ENCODE measurements around the gene PMEPA1.

Gene PMEPA1
- 7.3 to 120 (median 29.5) reads per million in 9 experiments for total RNA-seq

- Mint-ChIP-seq H3K9me3 (no peaks in the 10 kb centered on the region), H3K4me1 (ENCODE audit: low read depth in 2 of 2) (peaks cover 12 to 13% of the 10 kb centered on the region in 2 donors), H3K4me3 (peak within 1 kb of the TSS; percentile 84 to 85), H3K36me3 (ENCODE audit: insufficient read depth) (peaks cover 27% of the 10 kb centered on the region), H3K27me3 (peaks cover 26 to 69% of the 10 kb centered on the region in 2 donors), H3K27ac (peak within 1 kb of the TSS; percentile 91 to 94)
- peak; percentile 81 for ATAC-seq (replicated peaks)
- peak; percentile 89 to 93 (median 92) for DNase-seq
These were observed at the start of gene PMEPA1 for GRCh38 chr20:57709823-57710799. TSS of gene PMEPA1 (minus strand) at chr20:57710015. CDS start at chr20:57709582, 433 bp downstream.

- ATAC-seq (replicated peaks) (no peak), DNase-seq (no peak)
- H3K27ac Mint-ChIP-seq, result no peak overlapping the region
- H3K4me3 Mint-ChIP-seq, result no peak overlapping the region
- H3K36me3 Mint-ChIP-seq (ENCODE audit: insufficient read depth), result no peaks in the 10 kb centered on the region
- H3K9me3 Mint-ChIP-seq, result no peaks in the 10 kb centered on the region
- H3K27me3 Mint-ChIP-seq, result peaks cover 62 to 82% of the 10 kb centered on the region in 2 donors
- H3K4me1 Mint-ChIP-seq (ENCODE audit: low read depth in 2 of 2), result no peaks in the 10 kb centered on the region
These were observed 48.0 kb upstream of the PMEPA1 start for GRCh38 chr20:57757767-57758166.

GRCh38 chr20:57756921-57757320 is 47.1 kb upstream of the PMEPA1 start:
- no peaks in the 10 kb centered on the region for H3K9me3 Mint-ChIP-seq
- no peaks in the 10 kb centered on the region for H3K4me1 Mint-ChIP-seq (ENCODE audit: low read depth in 2 of 2)
- no peak overlapping the region for H3K27ac Mint-ChIP-seq
- peaks cover 54 to 73% of the 10 kb centered on the region in 2 donors for H3K27me3 Mint-ChIP-seq
- no peak for ATAC-seq (replicated peaks)
- no peaks in the 10 kb centered on the region for H3K36me3 Mint-ChIP-seq (ENCODE audit: insufficient read depth)
- H3K4me3 Mint-ChIP-seq, result no peak overlapping the region
- no peak for DNase-seq

GRCh38 chr20:57756213-57756612 is 46.4 kb upstream of the PMEPA1 start:
- Mint-ChIP-seq H3K9me3 (no peaks in the 10 kb centered on the region), H3K4me1 (ENCODE audit: low read depth in 2 of 2) (no peaks in the 10 kb centered on the region), H3K27me3 (peaks cover 54 to 72% of the 10 kb centered on the region in 2 donors), H3K27ac (no peak overlapping the region), H3K36me3 (ENCODE audit: insufficient read depth) (no peaks in the 10 kb centered on the region), H3K4me3 (no peak overlapping the region)
- DNase-seq, result no peak
- ATAC-seq (replicated peaks), result no peak

- no peaks in the 10 kb centered on the region for H3K4me1 Mint-ChIP-seq (ENCODE audit: low read depth in 2 of 2)
- H3K27me3 Mint-ChIP-seq, result peaks cover 58 to 74% of the 10 kb centered on the region in 2 donors
- no peak overlapping the region for H3K27ac Mint-ChIP-seq
These were observed 45.8 kb upstream of the PMEPA1 start for GRCh38 chr20:57755609-57756008.

GRCh38 chr20:57754190-57754589 is 44.4 kb upstream of the PMEPA1 start:
- no peak overlapping the region for H3K27ac Mint-ChIP-seq
- H3K4me1 Mint-ChIP-seq (ENCODE audit: low read depth in 2 of 2), result peaks cover 1 to 3% of the 10 kb centered on the region in 2 donors
- H3K4me3 Mint-ChIP-seq, result no peak overlapping the region
- peaks cover 61 to 77% of the 10 kb centered on the region in 2 donors for H3K27me3 Mint-ChIP-seq
- H3K36me3 Mint-ChIP-seq (ENCODE audit: insufficient read depth), result peaks cover 2% of the 10 kb centered on the region
- ATAC-seq (replicated peaks) (no peak), DNase-seq (no peak)
- no peaks in the 10 kb centered on the region for H3K9me3 Mint-ChIP-seq

More at GRCh38 chr20:57755609-57756008, 45.8 kb upstream of the PMEPA1 start:
- Mint-ChIP-seq H3K4me3 (no peak overlapping the region), H3K9me3 (no peaks in the 10 kb centered on the region), H3K36me3 (ENCODE audit: insufficient read depth) (no peaks in the 10 kb centered on the region)
- no peak for DNase-seq
- no peak for ATAC-seq (replicated peaks)

- no peak for DNase-seq
- peaks cover 6 to 8% of the 10 kb centered on the region in 2 donors for H3K4me1 Mint-ChIP-seq (ENCODE audit: low read depth in 2 of 2)
- H3K36me3 Mint-ChIP-seq (ENCODE audit: insufficient read depth), result peaks cover 3% of the 10 kb centered on the region
- peaks cover 64 to 79% of the 10 kb centered on the region in 2 donors for H3K27me3 Mint-ChIP-seq
- no peaks in the 10 kb centered on the region for H3K9me3 Mint-ChIP-seq
- no peak overlapping the region for H3K27ac Mint-ChIP-seq
- H3K4me3 Mint-ChIP-seq, result no peak overlapping the region
- ATAC-seq (replicated peaks), result no peak
These were observed 43.7 kb upstream of the PMEPA1 start for GRCh38 chr20:57753332-57754164.

- no peak for DNase-seq
- Mint-ChIP-seq H3K27me3 (peaks cover 75 to 84% of the 10 kb centered on the region in 2 donors), H3K27ac (no peak overlapping the region), H3K4me3 (no peak overlapping the region), H3K4me1 (ENCODE audit: low read depth in 2 of 2) (peaks cover 8 to 9% of the 10 kb centered on the region in 2 donors), H3K36me3 (ENCODE audit: insufficient read depth) (peaks cover 3% of the 10 kb centered on the region), H3K9me3 (no peaks in the 10 kb centered on the region)
- ATAC-seq (replicated peaks), result no peak
These were observed 41.6 kb upstream of the PMEPA1 start for GRCh38 chr20:57751411-57751810.

- ATAC-seq (replicated peaks), result no peak
- no peak overlapping the region for H3K4me3 Mint-ChIP-seq
These were observed 40.1 kb upstream of the PMEPA1 start for GRCh38 chr20:57749869-57750268.

GRCh38 chr20:57749131-57749690 is 39.4 kb upstream of the PMEPA1 start:
- H3K4me3 Mint-ChIP-seq, result peak overlapping the region; percentile 67 to 73
- H3K27ac Mint-ChIP-seq, result peak overlapping the region in 1 of 2 donors; percentile 15
- H3K36me3 Mint-ChIP-seq (ENCODE audit: insufficient read depth), result peaks cover 3% of the 10 kb centered on the region
- peak; percentile 34 for ATAC-seq (replicated peaks)
- peaks cover 63 to 68% of the 10 kb centered on the region in 2 donors for H3K27me3 Mint-ChIP-seq
- no peaks in the 10 kb centered on the region for H3K9me3 Mint-ChIP-seq
- peaks cover 8 to 9% of the 10 kb centered on the region in 2 donors for H3K4me1 Mint-ChIP-seq (ENCODE audit: low read depth in 2 of 2)
- DNase-seq, result no peak

More at GRCh38 chr20:57749869-57750268, 40.1 kb upstream of the PMEPA1 start:
- Mint-ChIP-seq H3K36me3 (ENCODE audit: insufficient read depth) (peaks cover 3% of the 10 kb centered on the region), H3K27ac (no peak overlapping the region), H3K27me3 (peaks cover 66 to 73% of the 10 kb centered on the region in 2 donors), H3K9me3 (no peaks in the 10 kb centered on the region), H3K4me1 (ENCODE audit: low read depth in 2 of 2) (peaks cover 8 to 9% of the 10 kb centered on the region in 2 donors)
- DNase-seq, result no peak

GRCh38 chr20:57748601-57749130 is 38.9 kb upstream of the PMEPA1 start:
- Mint-ChIP-seq H3K27ac (peak overlapping the region in 1 of 2 donors; percentile 15), H3K4me1 (ENCODE audit: low read depth in 2 of 2) (peaks cover 8 to 9% of the 10 kb centered on the region in 2 donors), H3K9me3 (no peaks in the 10 kb centered on the region), H3K27me3 (peaks cover 63 to 68% of the 10 kb centered on the region in 2 donors), H3K36me3 (ENCODE audit: insufficient read depth) (peaks cover 3% of the 10 kb centered on the region), H3K4me3 (peak overlapping the region; percentile 67 to 73)
- DNase-seq (peak in 2 of 3 experiments; percentile 18 to 27), ATAC-seq (replicated peaks) (peak; percentile 81)

GRCh38 chr20:57747861-57748481 is 38.2 kb upstream of the PMEPA1 start:
- peaks cover 3% of the 10 kb centered on the region for H3K36me3 Mint-ChIP-seq (ENCODE audit: insufficient read depth)
- peaks cover 8 to 9% of the 10 kb centered on the region in 2 donors for H3K4me1 Mint-ChIP-seq (ENCODE audit: low read depth in 2 of 2)
- H3K4me3 Mint-ChIP-seq, result peak overlapping the region in 1 of 2 donors; percentile 73
- no peaks in the 10 kb centered on the region for H3K9me3 Mint-ChIP-seq
- DNase-seq (no peak), ATAC-seq (replicated peaks) (no peak)
- no peak overlapping the region for H3K27ac Mint-ChIP-seq
- peaks cover 63 to 68% of the 10 kb centered on the region in 2 donors for H3K27me3 Mint-ChIP-seq

Measured in effector memory CD8-positive, alpha-beta T cell (primary cell).